ENCODE measurements around the gene NEK3. TPM values are rescaled to one million over a fixed set of nuclear protein-coding genes. Genes with fewer than 3 reads are reported as not detected.
"Not testable (repeated sequence)": the region's sequence is repeated elsewhere in the genome, so short reads cannot be mapped to it uniquely, and the experiment has no call there.

Gene NEK3
- total and polyA plus RNA-seq, 2 donors (not counting 1 experiment from before 2014, with no cell fraction given) = 12.7 to 20.8 TPM

GRCh38 chr13:52105841-52106240 is 53.6 kb downstream of the NEK3 start:
- H3K4me1 ChIP-seq (ENCODE audit: control insufficient read depth, extremely low read depth, insufficient read depth, low read length) = no peaks in the 10 kb centered on the region
- no peaks in the 10 kb centered on the region for H3K36me3 ChIP-seq (ENCODE audit: control insufficient read depth, insufficient read depth, low read length)
- no peak overlapping the region for H3K4me3 ChIP-seq (replicated peaks in 1 of 4; ENCODE audit: control extremely low read depth in 1 of 4, insufficient read depth in 1 of 4, low read depth in 3 of 4, low read length in 4 of 4)
- no peaks in the 10 kb centered on the region for H3K79me2 ChIP-seq (ENCODE audit: control insufficient read depth, insufficient read depth, low read length)
- no peak for TF ChIP-seq EZH2 (IDR thresholded peaks at IDR 0.05; ENCODE audit: low read length, missing control alignments)
- H4K20me1 ChIP-seq (ENCODE audit: control insufficient read depth, extremely low read depth, insufficient read depth, low read length) = no peaks in the 10 kb centered on the region
- DNase-seq (ENCODE audit: low read depth in 2 of 2) = no peak
- H3K9ac ChIP-seq (ENCODE audit: insufficient read depth, low read length) = no peak overlapping the region
- H3K27ac ChIP-seq (ENCODE audit: insufficient read depth, low read length) = no peak overlapping the region
- no peak overlapping the region for H3K4me2 ChIP-seq (ENCODE audit: extremely low read depth, insufficient read depth, low read length)
- no peak overlapping the region for H2AFZ ChIP-seq (ENCODE audit: low read length)
- H3K27me3 ChIP-seq (ENCODE audit: control insufficient read depth, insufficient read depth, low read length) = no peaks in the 10 kb centered on the region
- H3K9me3 ChIP-seq (ENCODE audit: control insufficient read depth, insufficient read depth, low read depth, low read length) = no peaks in the 10 kb centered on the region

DNA sequence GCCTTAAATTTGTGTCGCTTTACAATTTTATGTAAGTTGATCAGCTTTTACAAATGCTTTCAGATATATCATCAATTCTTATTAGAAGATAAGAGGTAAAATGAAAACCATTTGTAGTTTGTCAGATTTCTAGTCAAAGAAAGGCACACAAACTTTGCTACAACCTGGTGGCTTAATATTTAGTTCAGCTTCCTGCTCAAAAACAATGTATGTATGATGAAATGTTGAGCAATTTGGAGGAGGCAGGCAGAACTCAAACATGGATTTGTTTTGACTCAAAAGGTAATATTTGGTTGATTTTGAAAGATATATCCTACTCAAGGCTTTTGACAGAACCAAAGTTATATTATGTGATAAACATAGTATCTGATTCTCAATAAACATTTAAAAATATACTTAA is 54.8 kb downstream of the NEK3 start:
- DNase-seq (ENCODE audit: low read depth in 2 of 2) = peak in 1 of 2 donors; percentile 76
- H4K20me1 ChIP-seq (ENCODE audit: control insufficient read depth, extremely low read depth, insufficient read depth, low read length) = no peaks in the 10 kb centered on the region
- H3K79me2 ChIP-seq (ENCODE audit: control insufficient read depth, insufficient read depth, low read length) = no peaks in the 10 kb centered on the region
- H3K27me3 ChIP-seq (ENCODE audit: control insufficient read depth, insufficient read depth, low read length) = no peaks in the 10 kb centered on the region
- no peaks in the 10 kb centered on the region for H3K9me3 ChIP-seq (ENCODE audit: control insufficient read depth, insufficient read depth, low read depth, low read length)
- H3K4me1 ChIP-seq (ENCODE audit: control insufficient read depth, extremely low read depth, insufficient read depth, low read length) = no peaks in the 10 kb centered on the region
- H3K9ac ChIP-seq (ENCODE audit: insufficient read depth, low read length) = no peak overlapping the region
- no peak overlapping the region for H3K4me3 ChIP-seq (replicated peaks in 1 of 4; ENCODE audit: control extremely low read depth in 1 of 4, insufficient read depth in 1 of 4, low read depth in 3 of 4, low read length in 4 of 4)
- no peak overlapping the region for H2AFZ ChIP-seq (ENCODE audit: low read length)
- no peaks in the 10 kb centered on the region for H3K36me3 ChIP-seq (ENCODE audit: control insufficient read depth, insufficient read depth, low read length)
- H3K27ac ChIP-seq (ENCODE audit: insufficient read depth, low read length) = no peak overlapping the region
- H3K4me2 ChIP-seq (ENCODE audit: extremely low read depth, insufficient read depth, low read length) = no peak overlapping the region
- TF ChIP-seq, protein P1, sequence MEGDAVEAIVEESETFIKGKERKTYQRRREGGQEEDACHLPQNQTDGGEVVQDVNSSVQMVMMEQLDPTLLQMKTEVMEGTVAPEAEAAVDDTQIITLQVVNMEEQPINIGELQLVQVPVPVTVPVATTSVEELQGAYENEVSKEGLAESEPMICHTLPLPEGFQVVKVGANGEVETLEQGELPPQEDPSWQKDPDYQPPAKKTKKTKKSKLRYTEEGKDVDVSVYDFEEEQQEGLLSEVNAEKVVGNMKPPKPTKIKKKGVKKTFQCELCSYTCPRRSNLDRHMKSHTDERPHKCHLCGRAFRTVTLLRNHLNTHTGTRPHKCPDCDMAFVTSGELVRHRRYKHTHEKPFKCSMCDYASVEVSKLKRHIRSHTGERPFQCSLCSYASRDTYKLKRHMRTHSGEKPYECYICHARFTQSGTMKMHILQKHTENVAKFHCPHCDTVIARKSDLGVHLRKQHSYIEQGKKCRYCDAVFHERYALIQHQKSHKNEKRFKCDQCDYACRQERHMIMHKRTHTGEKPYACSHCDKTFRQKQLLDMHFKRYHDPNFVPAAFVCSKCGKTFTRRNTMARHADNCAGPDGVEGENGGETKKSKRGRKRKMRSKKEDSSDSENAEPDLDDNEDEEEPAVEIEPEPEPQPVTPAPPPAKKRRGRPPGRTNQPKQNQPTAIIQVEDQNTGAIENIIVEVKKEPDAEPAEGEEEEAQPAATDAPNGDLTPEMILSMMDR (conservative IDR thresholded peaks at IDR 0.05 in 1 of 2, IDR thresholded peaks at IDR 0.05 in 1 of 2; ENCODE audit: low read depth in 1 of 2, low read length in 2 of 2) = no peak
- no peak for TF ChIP-seq EZH2 (IDR thresholded peaks at IDR 0.05; ENCODE audit: low read length, missing control alignments)

DNA sequence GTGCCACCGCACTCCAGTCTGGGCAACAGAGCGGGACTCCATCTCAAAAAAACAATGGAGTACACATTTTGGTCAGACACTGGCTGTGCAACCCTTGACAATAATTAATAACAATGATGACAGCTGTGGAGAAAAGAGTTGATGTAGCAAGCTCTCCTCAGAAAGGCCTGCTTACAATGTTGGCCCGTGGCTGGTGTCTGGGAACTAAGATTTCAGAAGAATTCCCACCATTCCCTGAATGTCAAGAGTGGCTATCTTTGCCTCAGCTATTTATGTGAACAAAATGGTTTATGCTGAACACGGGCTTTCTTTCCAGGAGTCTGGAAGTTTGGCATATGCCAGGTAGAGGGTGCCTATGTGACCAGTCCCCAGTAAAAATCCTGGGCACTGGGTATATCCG is 56.0 kb downstream of the NEK3 start:
- DNase-seq (ENCODE audit: low read depth in 2 of 2) = no peak
- Histone ChIP-seq H3K27ac (ENCODE audit: insufficient read depth, low read length) (no peak overlapping the region), H4K20me1 (ENCODE audit: control insufficient read depth, extremely low read depth, insufficient read depth, low read length) (no peaks in the 10 kb centered on the region), H3K4me3 (replicated peaks in 1 of 4; ENCODE audit: control extremely low read depth in 1 of 4, insufficient read depth in 1 of 4, low read depth in 3 of 4, low read length in 4 of 4) (no peak overlapping the region), H3K9ac (ENCODE audit: insufficient read depth, low read length) (no peak overlapping the region), H3K36me3 (ENCODE audit: control insufficient read depth, insufficient read depth, low read length) (no peaks in the 10 kb centered on the region), H3K27me3 (ENCODE audit: control insufficient read depth, insufficient read depth, low read length) (no peaks in the 10 kb centered on the region), H3K9me3 (ENCODE audit: control insufficient read depth, insufficient read depth, low read depth, low read length) (no peaks in the 10 kb centered on the region), H2AFZ (ENCODE audit: low read length) (no peak overlapping the region), H3K4me2 (ENCODE audit: extremely low read depth, insufficient read depth, low read length) (no peak overlapping the region), H3K79me2 (ENCODE audit: control insufficient read depth, insufficient read depth, low read length) (no peaks in the 10 kb centered on the region), H3K4me1 (ENCODE audit: control insufficient read depth, extremely low read depth, insufficient read depth, low read length) (no peaks in the 10 kb centered on the region)
- TF ChIP-seq, protein P1 (conservative IDR thresholded peaks at IDR 0.05 in 1 of 2, IDR thresholded peaks at IDR 0.05 in 1 of 2; ENCODE audit: low read depth in 1 of 2, low read length in 2 of 2) = no peak
- no peak for TF ChIP-seq EZH2 (IDR thresholded peaks at IDR 0.05; ENCODE audit: low read length, missing control alignments)

DNA sequence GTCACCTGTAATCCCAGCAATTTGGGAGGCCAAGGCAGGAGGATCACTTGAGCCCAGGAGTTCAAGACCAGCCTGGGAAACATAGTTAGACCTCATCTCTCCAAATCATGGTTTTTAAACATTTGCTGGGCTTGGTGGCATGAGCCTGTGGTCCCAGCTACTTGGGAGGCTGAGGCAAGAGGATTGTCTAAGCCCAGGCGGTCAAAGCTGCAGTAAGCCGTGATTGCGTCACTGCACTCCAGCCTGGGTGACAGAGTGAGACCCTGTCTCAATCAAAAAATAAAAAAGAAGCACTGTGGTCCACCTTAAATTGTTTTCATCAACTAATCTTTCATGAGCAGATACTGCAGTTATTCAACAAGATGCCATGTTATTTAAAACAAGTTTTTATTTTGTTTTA is 57.0 kb downstream of the NEK3 start:
- H2AFZ ChIP-seq (ENCODE audit: low read length); H3K9me3 ChIP-seq (ENCODE audit: control insufficient read depth, insufficient read depth, low read depth, low read length); H3K27ac ChIP-seq (ENCODE audit: insufficient read depth, low read length); H3K27me3 ChIP-seq (ENCODE audit: control insufficient read depth, insufficient read depth, low read length); H3K36me3 ChIP-seq (ENCODE audit: control insufficient read depth, insufficient read depth, low read length); DNase-seq (ENCODE audit: low read depth in 2 of 2); H3K4me1 ChIP-seq (ENCODE audit: control insufficient read depth, extremely low read depth, insufficient read depth, low read length); H3K4me3 ChIP-seq (replicated peaks in 1 of 4; ENCODE audit: control extremely low read depth in 1 of 4, insufficient read depth in 1 of 4, low read depth in 3 of 4, low read length in 4 of 4); H3K79me2 ChIP-seq (ENCODE audit: control insufficient read depth, insufficient read depth, low read length); H3K4me2 ChIP-seq (ENCODE audit: extremely low read depth, insufficient read depth, low read length); H4K20me1 ChIP-seq (ENCODE audit: control insufficient read depth, extremely low read depth, insufficient read depth, low read length); H3K9ac ChIP-seq (ENCODE audit: insufficient read depth, low read length): not testable (repeated sequence)

All from fibroblast of lung (primary cell).